ENCODE results near the gene POLA2.
"Not testable (repeated sequence)": the region's sequence is repeated elsewhere in the genome, so short reads cannot be mapped to it uniquely, and the experiment has no call there.

POLA2 gene

GRCh38 chr11:65261591-65262380 is at the start of gene POLA2:
POLA2 (plus strand) TSS chr11:65261962; CDS start chr11:65262293, 331 bp downstream.
- peak; percentile 93 to 94 for DNase-seq (ENCODE audit: low read depth in 2 of 2)

- DNase-seq (ENCODE audit: low read depth in 2 of 2) = no peak
Measured at GRCh38 chr11:65212226-65212801, 49.4 kb upstream of the POLA2 start.

- no peak for DNase-seq (ENCODE audit: low read depth in 2 of 2)
Measured at GRCh38 chr11:65213322-65214211, 48.2 kb upstream of the POLA2 start.

GRCh38 chr11:65214212-65214845 is 47.4 kb upstream of the POLA2 start:
- no peak for DNase-seq (ENCODE audit: low read depth in 2 of 2)

GRCh38 chr11:65215441-65216076 is 46.2 kb upstream of the POLA2 start:
- DNase-seq (ENCODE audit: low read depth in 2 of 2) = no peak

GRCh38 chr11:65216830-65217229 is 44.9 kb upstream of the POLA2 start:
- no peak for DNase-seq (ENCODE audit: low read depth in 2 of 2)

GRCh38 chr11:65217441-65218423 is 44.0 kb upstream of the POLA2 start:
- DNase-seq (ENCODE audit: low read depth in 2 of 2) = no peak

- DNase-seq (ENCODE audit: low read depth in 2 of 2) = no peak
Measured at GRCh38 chr11:65218446-65218845, 43.3 kb upstream of the POLA2 start.

- DNase-seq (ENCODE audit: low read depth in 2 of 2) = no peak
Measured at GRCh38 chr11:65219930-65220213, 41.9 kb upstream of the POLA2 start.

GRCh38 chr11:65221026-65221425 is 40.7 kb upstream of the POLA2 start:
- no peak for DNase-seq (ENCODE audit: low read depth in 2 of 2)

- DNase-seq (ENCODE audit: low read depth in 2 of 2) = no peak
Measured at GRCh38 chr11:65223011-65223410, 38.8 kb upstream of the POLA2 start.

GRCh38 chr11:65224930-65225278 is 36.9 kb upstream of the POLA2 start:
- no peak for DNase-seq (ENCODE audit: low read depth in 2 of 2)

- DNase-seq (ENCODE audit: low read depth in 2 of 2) = peak in 1 of 2 donors; percentile 54
Measured at GRCh38 chr11:65225279-65226102, 36.3 kb upstream of the POLA2 start.

- no peak for DNase-seq (ENCODE audit: low read depth in 2 of 2)
Measured at GRCh38 chr11:65226103-65226442, 35.7 kb upstream of the POLA2 start.

- DNase-seq (ENCODE audit: low read depth in 2 of 2) = no peak
Measured at GRCh38 chr11:65227879-65228278, 33.9 kb upstream of the POLA2 start.

GRCh38 chr11:65236194-65237059 is 25.3 kb upstream of the POLA2 start:
- no peak for DNase-seq (ENCODE audit: low read depth in 2 of 2)

GRCh38 chr11:65238302-65238701 is 23.5 kb upstream of the POLA2 start:
- not testable (repeated sequence) for DNase-seq (ENCODE audit: low read depth in 2 of 2)

GRCh38 chr11:65241134-65241533 is 20.6 kb upstream of the POLA2 start:
- DNase-seq (ENCODE audit: low read depth in 2 of 2) = no peak

- DNase-seq (ENCODE audit: low read depth in 2 of 2) = no peak
Measured at GRCh38 chr11:65241692-65242091, 20.1 kb upstream of the POLA2 start.
